Loucy (cell line): ENCODE results near the gene PATZ1.

ENCODE experiments used
- H2AFZ ChIP-seq: fragments of 200-600 bp; sonication (generic); 2 replicates; pipeline ENCODE4 v1.6.0; 2016; ENCODE audit warnings: antibody characterized with exemption, mild to moderate bottlenecking, low read length, moderate library complexity
- H3F3A ChIP-seq: fragments of 200-600 bp; 2 replicates; pipeline ENCODE4 v1.6.0; 2016; ENCODE audit warnings: antibody characterized with exemption, low read depth, mild to moderate bottlenecking
- H3K27me3 ChIP-seq: fragments of 200-600 bp; sonication (generic); 2 replicates; pipeline ENCODE4 v1.6.1; 2014; ENCODE audit warnings: low read length, mild to moderate bottlenecking; ENCODE audit not compliant: insufficient read depth, poor library complexity, severe bottlenecking
- H3K36me3 ChIP-seq: fragments of 200-600 bp; sonication (generic); 2 replicates; pipeline ENCODE4 v1.6.1; 2016; ENCODE audit warnings: low read length; ENCODE audit not compliant: insufficient read depth
- H3K4me1 ChIP-seq: fragments of 200-600 bp; sonication (generic); 2 replicates; pipeline ENCODE4 v1.5.1; 2014; ENCODE audit warnings: low read length, mild to moderate bottlenecking; ENCODE audit not compliant: insufficient read depth, poor library complexity, severe bottlenecking
- H3K4me2 ChIP-seq: fragments of 200-600 bp; sonication (generic); 2 replicates; pipeline ENCODE4 v1.6.0; 2014; ENCODE audit warnings: antibody characterized with exemption, low read length, low read depth, mild to moderate bottlenecking; ENCODE audit not compliant: poor library complexity, severe bottlenecking
- H3K4me3 ChIP-seq: fragments of 200-600 bp; sonication (generic); 2 replicates; pipeline ENCODE4 v1.5.1; 2014; ENCODE audit warnings: low read length, mild to moderate bottlenecking, mixed read lengths; ENCODE audit not compliant: poor library complexity, severe bottlenecking
- H3K79me2 ChIP-seq: fragments of 200-600 bp; sonication (generic); 2 replicates; pipeline ENCODE4 v1.6.1; 2014; ENCODE audit warnings: low read length; ENCODE audit not compliant: insufficient read depth
- H3K9ac ChIP-seq: fragments of 200-600 bp; sonication (generic); 2 replicates; pipeline ENCODE4 v1.6.0; 2014; ENCODE audit warnings: mild to moderate bottlenecking, low read depth, low read length, moderate library complexity; ENCODE audit not compliant: poor library complexity, severe bottlenecking
- H3K9me2 ChIP-seq: fragments of 200-600 bp; sonication (generic); replicated peaks from 2 replicates; pipeline ENCODE4 v1.6.1; 2016; ENCODE audit warnings: low read depth, low read length, mixed read lengths
- H3K9me3 ChIP-seq: fragments of 200-600 bp; sonication (generic); 2 replicates; pipeline ENCODE4 v1.6.1; 2014; ENCODE audit warnings: mild to moderate bottlenecking, antibody characterized with exemption, low read length, low read depth; ENCODE audit not compliant: insufficient read depth
- H4K20me1 ChIP-seq: fragments of 200-600 bp; sonication (generic); 2 replicates; pipeline ENCODE4 v1.6.0; 2014; ENCODE audit warnings: antibody characterized with exemption, low read length, mild to moderate bottlenecking; ENCODE audit not compliant: insufficient read depth, poor library complexity, severe bottlenecking
- EZH2phosphoT487 ChIP-seq: fragments of 200-600 bp; IDR thresholded peaks from 2 replicates; pipeline ENCODE4 v1.6.1; 2018; ENCODE audit warnings: antibody characterized with exemption, mild to moderate bottlenecking, moderate library complexity, borderline replicate concordance
- TF ChIP-seq, protein P1 (sequence below): fragments of 200-600 bp; sonication (generic); conservative IDR thresholded peaks from 2 replicates; pipeline ENCODE4 v1.5.1; 2014; ENCODE audit warnings: mild to moderate bottlenecking, antibody characterized with exemption, low read length

Gene PATZ1

DNA sequence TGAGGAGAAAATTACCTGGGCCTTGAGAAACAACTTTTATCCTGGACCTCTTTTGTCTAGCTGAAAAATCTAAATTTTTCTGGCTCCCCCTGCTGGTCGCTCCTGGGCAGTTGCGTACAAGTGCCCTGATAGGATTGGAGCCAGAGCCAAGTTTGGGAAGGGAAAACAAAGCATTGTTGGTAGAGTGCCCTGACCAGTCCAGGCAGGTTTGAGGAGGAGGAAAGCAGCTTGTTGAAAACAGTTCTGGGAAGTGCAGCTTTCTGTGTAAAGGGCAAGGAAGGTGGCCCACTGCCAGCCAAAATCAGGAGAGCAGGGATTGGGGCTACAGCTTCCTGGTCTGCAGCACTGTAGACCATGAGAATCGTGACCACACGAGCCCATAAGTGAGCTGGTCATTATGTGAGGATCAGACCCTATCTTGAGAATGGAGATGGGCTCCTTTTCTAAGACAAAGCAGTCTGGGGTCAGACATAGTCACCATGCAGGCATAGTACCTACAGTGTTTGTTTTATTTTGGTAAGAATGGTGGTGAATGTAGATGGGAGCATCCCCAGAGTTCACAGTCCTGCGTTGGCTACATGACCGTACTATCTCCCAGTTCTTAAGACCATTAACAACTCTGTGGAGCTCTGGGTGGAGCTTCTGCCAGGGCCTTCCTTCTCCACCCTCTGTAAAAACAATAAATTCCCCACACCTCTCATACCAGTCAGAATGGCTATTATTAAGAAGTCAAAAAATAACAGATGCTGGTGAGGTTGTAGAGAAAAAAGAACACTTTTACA is 32.6 kb downstream of the PATZ1 start:
- peak overlapping the region; percentile 74; the same call in 1 of the 2 replicates for H2AFZ ChIP-seq
- no peaks in the 10 kb centered on the region for H4K20me1 ChIP-seq
- no peaks in the 10 kb centered on the region for H3K9me2 ChIP-seq
- H3K79me2 ChIP-seq: no peaks in the 10 kb centered on the region
- no peaks in the 10 kb centered on the region for H3F3A ChIP-seq
- 0 out of 2 replicates have a peak, but pooled peaks cover 3% of the 10 kb centered on the region for H3K9me3 ChIP-seq
- H3K27me3 ChIP-seq: no peaks in the 10 kb centered on the region
- no peak overlapping the region for H3K4me3 ChIP-seq
- H3K4me1 ChIP-seq: peaks cover under 1% of the 10 kb centered on the region
- H3K36me3 ChIP-seq: no peaks in the 10 kb centered on the region
- H3K9ac ChIP-seq: no peak overlapping the region
- H3K4me2 ChIP-seq: no peak overlapping the region
- TF ChIP-seq, protein P1, sequence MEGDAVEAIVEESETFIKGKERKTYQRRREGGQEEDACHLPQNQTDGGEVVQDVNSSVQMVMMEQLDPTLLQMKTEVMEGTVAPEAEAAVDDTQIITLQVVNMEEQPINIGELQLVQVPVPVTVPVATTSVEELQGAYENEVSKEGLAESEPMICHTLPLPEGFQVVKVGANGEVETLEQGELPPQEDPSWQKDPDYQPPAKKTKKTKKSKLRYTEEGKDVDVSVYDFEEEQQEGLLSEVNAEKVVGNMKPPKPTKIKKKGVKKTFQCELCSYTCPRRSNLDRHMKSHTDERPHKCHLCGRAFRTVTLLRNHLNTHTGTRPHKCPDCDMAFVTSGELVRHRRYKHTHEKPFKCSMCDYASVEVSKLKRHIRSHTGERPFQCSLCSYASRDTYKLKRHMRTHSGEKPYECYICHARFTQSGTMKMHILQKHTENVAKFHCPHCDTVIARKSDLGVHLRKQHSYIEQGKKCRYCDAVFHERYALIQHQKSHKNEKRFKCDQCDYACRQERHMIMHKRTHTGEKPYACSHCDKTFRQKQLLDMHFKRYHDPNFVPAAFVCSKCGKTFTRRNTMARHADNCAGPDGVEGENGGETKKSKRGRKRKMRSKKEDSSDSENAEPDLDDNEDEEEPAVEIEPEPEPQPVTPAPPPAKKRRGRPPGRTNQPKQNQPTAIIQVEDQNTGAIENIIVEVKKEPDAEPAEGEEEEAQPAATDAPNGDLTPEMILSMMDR: peak; percentile 96
- no peak for TF ChIP-seq EZH2phosphoT487

DNA sequence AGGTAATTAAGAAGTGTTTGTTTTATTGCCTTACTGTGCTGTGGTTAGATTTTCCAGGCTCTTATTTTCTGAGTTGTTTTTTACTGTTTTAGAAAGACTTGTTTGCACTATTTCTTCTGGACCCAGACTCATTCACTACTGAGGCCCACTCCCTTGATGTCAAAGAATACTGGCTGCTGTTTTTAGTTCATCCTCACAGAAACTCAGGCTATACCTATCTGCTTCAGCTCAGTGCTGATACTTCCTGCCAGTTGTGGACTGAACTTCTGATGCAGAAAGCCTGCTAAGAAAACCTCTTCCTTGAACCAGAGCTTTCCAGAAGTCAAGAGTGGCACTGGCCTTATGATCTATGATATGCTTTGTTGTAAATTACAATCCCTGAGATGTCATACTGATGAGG is 38.0 kb downstream of the PATZ1 start:
- Histone ChIP-seq H3K4me1 (peaks cover 9% of the 10 kb centered on the region), H3K27me3 (no peaks in the 10 kb centered on the region), H3K79me2 (no peaks in the 10 kb centered on the region), H3K36me3 (no peaks in the 10 kb centered on the region), H3F3A (no peaks in the 10 kb centered on the region), H2AFZ (no peak overlapping the region), H3K9ac (no peak overlapping the region), H3K9me2 (no peaks in the 10 kb centered on the region), H3K4me3 (no peak overlapping the region), H3K9me3 (no peaks in the 10 kb centered on the region), H3K4me2 (no peak overlapping the region), H4K20me1 (no peaks in the 10 kb centered on the region)
- TF ChIP-seq EZH2phosphoT487: no peak
- TF ChIP-seq, protein P1: no peak

DNA sequence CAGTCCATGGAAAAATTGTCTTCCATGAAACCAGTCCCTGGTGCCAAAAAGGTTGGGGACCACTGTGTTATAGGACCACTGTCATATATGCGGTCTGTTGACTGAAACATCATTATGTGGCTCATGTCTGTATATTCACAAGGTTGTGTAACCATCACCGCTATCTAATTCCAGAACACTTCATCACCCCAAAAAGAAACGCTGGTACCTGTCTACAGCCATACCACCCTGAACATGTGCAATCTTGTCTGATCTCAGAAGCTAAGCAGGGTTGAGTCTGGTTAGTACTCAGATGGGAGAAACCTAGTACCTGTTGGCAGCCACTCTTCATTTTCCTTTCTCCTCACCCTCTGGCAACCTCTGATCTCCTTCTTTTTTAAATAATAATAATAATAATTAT is 41.0 kb downstream of the PATZ1 start:
- H3K4me1 ChIP-seq: peaks cover 9% of the 10 kb centered on the region
- TF ChIP-seq, protein P1: no peak
- TF ChIP-seq EZH2phosphoT487: no peak
- no peak overlapping the region for H3K4me2 ChIP-seq
- no peaks in the 10 kb centered on the region for H4K20me1 ChIP-seq
- H2AFZ ChIP-seq: no peak overlapping the region
- no peaks in the 10 kb centered on the region for H3K9me2 ChIP-seq
- no peaks in the 10 kb centered on the region for H3K79me2 ChIP-seq
- no peaks in the 10 kb centered on the region for H3F3A ChIP-seq
- no peaks in the 10 kb centered on the region for H3K9me3 ChIP-seq
- no peaks in the 10 kb centered on the region for H3K36me3 ChIP-seq
- no peaks in the 10 kb centered on the region for H3K27me3 ChIP-seq
- no peak overlapping the region for H3K9ac ChIP-seq
- no peak overlapping the region for H3K4me3 ChIP-seq
